Measurements from ENCODE around the gene OTUB2.

DNA sequence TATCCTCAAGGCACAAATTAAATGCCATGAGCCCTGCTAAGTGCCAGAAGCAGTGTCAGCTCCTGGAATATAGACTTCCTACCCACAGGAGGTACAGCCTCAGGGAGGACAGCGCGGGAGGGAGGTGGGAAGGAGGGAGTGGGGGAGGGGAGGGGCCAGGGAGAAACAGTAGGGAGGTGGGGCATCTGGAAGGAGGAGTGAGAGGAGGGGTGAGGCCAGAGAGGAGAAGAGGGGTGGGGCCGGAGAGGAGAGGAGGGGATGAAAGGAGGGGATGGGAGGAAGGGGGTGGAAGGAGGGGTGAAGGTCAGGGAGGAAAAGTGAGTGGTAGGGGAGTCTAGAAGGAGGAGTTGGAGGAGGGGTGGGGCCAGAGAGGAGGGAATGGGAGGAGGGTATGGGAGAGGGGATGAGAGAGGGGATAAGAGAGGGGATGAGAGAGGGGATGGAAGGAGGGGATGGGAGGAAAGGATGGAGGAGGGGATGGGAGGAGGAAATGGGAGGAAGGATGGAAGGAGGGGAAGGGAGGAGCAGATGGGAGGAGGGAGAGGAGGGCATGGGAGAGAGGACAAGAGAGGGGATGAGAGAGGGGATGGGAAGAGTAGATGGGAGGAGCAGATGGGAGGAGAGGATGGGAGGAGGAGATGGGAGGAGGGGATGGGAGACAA lies 38.2 kb upstream of the OTUB2 start:
- TF ChIP-seq, protein P1, sequence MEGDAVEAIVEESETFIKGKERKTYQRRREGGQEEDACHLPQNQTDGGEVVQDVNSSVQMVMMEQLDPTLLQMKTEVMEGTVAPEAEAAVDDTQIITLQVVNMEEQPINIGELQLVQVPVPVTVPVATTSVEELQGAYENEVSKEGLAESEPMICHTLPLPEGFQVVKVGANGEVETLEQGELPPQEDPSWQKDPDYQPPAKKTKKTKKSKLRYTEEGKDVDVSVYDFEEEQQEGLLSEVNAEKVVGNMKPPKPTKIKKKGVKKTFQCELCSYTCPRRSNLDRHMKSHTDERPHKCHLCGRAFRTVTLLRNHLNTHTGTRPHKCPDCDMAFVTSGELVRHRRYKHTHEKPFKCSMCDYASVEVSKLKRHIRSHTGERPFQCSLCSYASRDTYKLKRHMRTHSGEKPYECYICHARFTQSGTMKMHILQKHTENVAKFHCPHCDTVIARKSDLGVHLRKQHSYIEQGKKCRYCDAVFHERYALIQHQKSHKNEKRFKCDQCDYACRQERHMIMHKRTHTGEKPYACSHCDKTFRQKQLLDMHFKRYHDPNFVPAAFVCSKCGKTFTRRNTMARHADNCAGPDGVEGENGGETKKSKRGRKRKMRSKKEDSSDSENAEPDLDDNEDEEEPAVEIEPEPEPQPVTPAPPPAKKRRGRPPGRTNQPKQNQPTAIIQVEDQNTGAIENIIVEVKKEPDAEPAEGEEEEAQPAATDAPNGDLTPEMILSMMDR (IDR thresholded peaks at IDR 0.05): no peak
- TF ChIP-seq, protein P2, sequence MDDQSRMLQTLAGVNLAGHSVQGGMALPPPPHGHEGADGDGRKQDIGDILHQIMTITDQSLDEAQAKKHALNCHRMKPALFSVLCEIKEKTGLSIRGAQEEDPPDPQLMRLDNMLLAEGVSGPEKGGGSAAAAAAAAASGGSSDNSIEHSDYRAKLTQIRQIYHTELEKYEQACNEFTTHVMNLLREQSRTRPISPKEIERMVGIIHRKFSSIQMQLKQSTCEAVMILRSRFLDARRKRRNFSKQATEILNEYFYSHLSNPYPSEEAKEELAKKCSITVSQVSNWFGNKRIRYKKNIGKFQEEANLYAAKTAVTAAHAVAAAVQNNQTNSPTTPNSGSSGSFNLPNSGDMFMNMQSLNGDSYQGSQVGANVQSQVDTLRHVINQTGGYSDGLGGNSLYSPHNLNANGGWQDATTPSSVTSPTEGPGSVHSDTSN (IDR thresholded peaks at IDR 0.05): no peak
- no peak for TF ChIP-seq POLR2AphosphoS5 (IDR thresholded peaks at IDR 0.05; ENCODE audit: low read depth, low read length)
- TF ChIP-seq TCF12 (IDR thresholded peaks at IDR 0.05): no peak
